Aorta (tissue), 5 donors: ENCODE measurements around the gene TNFAIP8L1. TPM values are rescaled to one million over a fixed set of nuclear protein-coding genes. Genes with fewer than 3 reads are reported as not detected.
A peak's percentile ranks its signal among the peaks of the same experiment; 100 is the strongest.

Experiments
- ATAC-seq: fragments of 200-7000 bp; cut with Tn5 transposase; one replicate; pipeline ENCODE4 v1.9.1; 2022; ENCODE audit warnings: moderate library complexity; ENCODE audit not compliant: low FRiP score
- DNase-seq, 2 donors: peaks; one replicate each; pipeline ENCODE4 v3.0.0-alpha.2; 2020
- H3K27ac ChIP-seq, 2 donors: one replicate each; pipeline ENCODE4 v1.5.1; 2013; ENCODE audit warnings: low read length in 2 of 2, mild to moderate bottlenecking in 2 of 2, moderate library complexity in 2 of 2, control low read depth in 1 of 2, inconsistent platforms in 1 of 2, low read depth in 1 of 2
- H3K27me3 ChIP-seq, 2 donors: one replicate each; pipeline ENCODE4 v1.6.1; 2013; ENCODE audit warnings: control low read depth in 1 of 2, low read length in 1 of 2, mild to moderate bottlenecking in 1 of 2, moderate library complexity in 1 of 2; ENCODE audit not compliant: insufficient read depth in 2 of 2, control insufficient read depth in 1 of 2
- H3K36me3 ChIP-seq, 2 donors: one replicate each; pipeline ENCODE4 v1.6.1; 2013; ENCODE audit warnings: control low read depth in 1 of 2, low read length in 1 of 2, mild to moderate bottlenecking in 1 of 2; ENCODE audit not compliant: insufficient read depth in 2 of 2, control insufficient read depth in 1 of 2
- H3K4me1 ChIP-seq, 2 donors: one replicate each; pipeline ENCODE4 v1.6.1; 2013; ENCODE audit warnings: low read length in 2 of 2, control low read depth in 1 of 2, mild to moderate bottlenecking in 1 of 2, moderate library complexity in 1 of 2; ENCODE audit not compliant: insufficient read depth in 2 of 2, control insufficient read depth in 1 of 2
- H3K4me3 ChIP-seq, 2 donors: one replicate each; pipeline ENCODE4 v1.5.1; 2013; ENCODE audit warnings: low read length in 2 of 2, control low read depth in 1 of 2, mild to moderate bottlenecking in 1 of 2
- H3K9me3 ChIP-seq: one replicate; pipeline ENCODE4 v1.6.1; 2013; ENCODE audit warnings: mild to moderate bottlenecking, low read length; ENCODE audit not compliant: control insufficient read depth
- WGBS, 2 donors: extraction: QIAGEN DNeasy Blood & Tissue Kit; methylation state at CpG; one replicate each; pipeline ENCODE4 v1.1.7; 2013; 5-methylcytosine and 5-hydroxymethylcytosine counted together
- intact Hi-C, 2 donors: fragments of 100-400 bp; cut with DNase I; formaldehyde crosslinking; loops; one replicate each; pipeline versions ENCODE4 v1.14.2 to v1.15.0; 2022
- polyA plus RNA-seq, 2 donors: library from polyadenylated mRNA; stranded (reverse); fragments of 200-250 nt; gene quantifications; one replicate each; pipeline ENCODE4 v1.2.3, GENCODE V29; 2013
- total RNA-seq, 2 donors: library from RNA; stranded (reverse); fragmentation: NEBNext Ultra II Directional; extraction: Animal tissue kit (Norgen Biotek cat#: 25700); gene quantifications; one replicate each; pipeline ENCODE4 v1.2.1, GENCODE V29; 2021
- donor health status: healthy with polysubstance abuse.
- donor health status: Bipolar disorder and iron deficiency.
- donor health status: DM: no; HTN: no; CAD: no.
- donor health status: DM: no; HTN: no; CAD: no.
- donor health status: DM: yes; HTN: yes; CAD: no.

Gene TNFAIP8L1
- total and polyA plus RNA-seq, 4 donors = 1.6 to 13.5 (median 4.6) TPM

- WGBS, 2 donors = 29 to 31% methylated on average over 21 of the region's 21 CpGs
Observed at GRCh38 chr19:4596033-4596904, 43.0 kb upstream of the TNFAIP8L1 start.

GRCh38 chr19:4597278-4597974 lies 41.9 kb upstream of the TNFAIP8L1 start:
- H3K9me3 ChIP-seq = no peaks in the 10 kb centered on the region
- DNase-seq (no peak), ATAC-seq (no peak)
- H3K36me3 ChIP-seq = no peaks in the 10 kb centered on the region
- intact Hi-C loops = no loop called here
- H3K4me1 ChIP-seq = no peaks in the 10 kb centered on the region
- WGBS, 2 donors = 3 to 4% methylated on average over 26 to 27 of the region's 27 CpGs
- no peak overlapping the region for H3K4me3 ChIP-seq
- H3K27ac ChIP-seq = no peak overlapping the region
- no peaks in the 10 kb centered on the region for H3K27me3 ChIP-seq

More at GRCh38 chr19:4596033-4596904, 43.0 kb upstream of the TNFAIP8L1 start:
- H3K36me3 ChIP-seq = no peaks in the 10 kb centered on the region
- H3K4me3 ChIP-seq = no peak overlapping the region
- H3K27ac ChIP-seq = no peak overlapping the region
- no peak for DNase-seq
- H3K9me3 ChIP-seq = no peaks in the 10 kb centered on the region
- H3K27me3 ChIP-seq = no peaks in the 10 kb centered on the region
- intact Hi-C loops = no loop called here
- no peak for ATAC-seq
- H3K4me1 ChIP-seq = no peaks in the 10 kb centered on the region

GRCh38 chr19:4597975-4598671 lies 41.2 kb upstream of the TNFAIP8L1 start:
- intact Hi-C loops = no loop called here
- H3K4me1 ChIP-seq = no peaks in the 10 kb centered on the region
- no peaks in the 10 kb centered on the region for H3K9me3 ChIP-seq
- H3K27ac ChIP-seq = no peak overlapping the region
- no peaks in the 10 kb centered on the region for H3K36me3 ChIP-seq
- peak in 1 of 2 donors; percentile 61 for DNase-seq
- WGBS, 2 donors = 0 to 1% methylated on average over 18 to 32 of the region's 32 CpGs
- ATAC-seq = no peak
- no peaks in the 10 kb centered on the region for H3K27me3 ChIP-seq
- no peak overlapping the region for H3K4me3 ChIP-seq

DNA sequence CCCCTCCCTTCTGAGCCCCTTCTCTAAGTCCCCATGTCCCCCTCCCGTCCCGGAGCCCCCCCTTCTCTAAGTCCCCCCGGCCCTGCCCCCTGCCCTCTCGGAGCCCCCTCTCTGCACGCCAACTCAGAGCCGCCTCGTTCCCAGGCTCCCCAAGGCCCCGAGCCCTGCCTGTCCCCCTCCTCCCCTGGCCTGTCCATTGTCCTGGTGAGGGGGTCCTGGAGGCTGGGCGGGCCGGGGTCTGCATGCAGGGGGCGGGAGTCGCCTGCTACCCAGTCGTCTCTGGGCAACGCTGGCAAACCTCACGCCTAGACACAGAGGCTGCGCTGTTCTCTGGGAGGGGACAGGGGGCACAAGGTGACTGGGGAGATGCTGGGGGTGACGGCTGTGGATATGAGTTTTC lies 40.6 kb upstream of the TNFAIP8L1 start:
- ATAC-seq (no peak), DNase-seq (no peak)
- 1 to 4% methylated on average over 12 to 17 of the region's 17 CpGs for WGBS, 2 donors
- Histone ChIP-seq H3K27ac (no peak overlapping the region), H3K36me3 (no peaks in the 10 kb centered on the region), H3K27me3 (no peaks in the 10 kb centered on the region), H3K4me3 (no peak overlapping the region), H3K4me1 (no peaks in the 10 kb centered on the region), H3K9me3 (no peaks in the 10 kb centered on the region)
- intact Hi-C loops = no loop called here

GRCh38 chr19:4600082-4600481 lies 39.2 kb upstream of the TNFAIP8L1 start:
- 85 to 87% methylated on average over 10 of the region's 10 CpGs for WGBS, 2 donors
- no peaks in the 10 kb centered on the region for H3K36me3 ChIP-seq
- no peaks in the 10 kb centered on the region for H3K9me3 ChIP-seq
- intact Hi-C loops = no loop called here
- ATAC-seq (no peak), DNase-seq (no peak)
- no peaks in the 10 kb centered on the region for H3K4me1 ChIP-seq
- no peaks in the 10 kb centered on the region for H3K27me3 ChIP-seq
- no peak overlapping the region for H3K4me3 ChIP-seq
- H3K27ac ChIP-seq = no peak overlapping the region

- WGBS, 2 donors = 73% methylated on average over 5 of the region's 5 CpGs
- no peak overlapping the region for H3K27ac ChIP-seq
- DNase-seq (no peak), ATAC-seq (no peak)
- no peaks in the 10 kb centered on the region for H3K9me3 ChIP-seq
- intact Hi-C loops = no loop called here
- H3K4me3 ChIP-seq = no peak overlapping the region
- no peaks in the 10 kb centered on the region for H3K36me3 ChIP-seq
- H3K27me3 ChIP-seq = no peaks in the 10 kb centered on the region
- no peaks in the 10 kb centered on the region for H3K4me1 ChIP-seq
Observed at GRCh38 chr19:4600893-4601292, 38.4 kb upstream of the TNFAIP8L1 start.

GRCh38 chr19:4602173-4602788 lies 37.0 kb upstream of the TNFAIP8L1 start:
- DNase-seq (no peak), ATAC-seq (no peak)
- Histone ChIP-seq H3K4me1 (no peaks in the 10 kb centered on the region), H3K36me3 (no peaks in the 10 kb centered on the region), H3K4me3 (no peak overlapping the region), H3K27me3 (no peaks in the 10 kb centered on the region), H3K9me3 (no peaks in the 10 kb centered on the region), H3K27ac (no peak overlapping the region)
- WGBS, 2 donors = 89% methylated on average over 5 of the region's 5 CpGs
- intact Hi-C loops = no loop called here

DNA sequence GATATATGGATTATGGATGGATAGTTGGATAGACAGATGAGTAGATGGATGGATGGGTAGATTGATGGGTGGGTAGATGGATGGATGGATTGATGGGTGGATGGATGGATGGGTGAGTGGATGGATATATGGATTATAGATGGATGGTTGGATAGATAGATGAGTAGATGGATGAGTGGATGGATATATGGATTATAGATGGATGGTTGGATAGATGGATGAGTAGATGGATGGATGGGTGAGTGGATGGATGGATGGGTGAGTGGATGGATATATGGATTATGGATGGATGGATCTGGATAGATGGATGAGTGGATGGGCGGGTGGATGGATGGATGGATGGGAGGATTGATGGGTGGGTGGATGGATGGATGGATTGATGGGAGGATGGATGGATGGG lies 36.4 kb upstream of the TNFAIP8L1 start:
- WGBS, 2 donors = 76 to 94% methylated on average over 1 of the region's 1 CpG
- no peak for ATAC-seq
- Histone ChIP-seq H3K27me3 (no peaks in the 10 kb centered on the region), H3K36me3 (no peaks in the 10 kb centered on the region), H3K27ac (no peak overlapping the region), H3K4me1 (no peaks in the 10 kb centered on the region), H3K9me3 (no peaks in the 10 kb centered on the region), H3K4me3 (no peak overlapping the region)
- DNase-seq = no peak
- intact Hi-C loops = no loop called here
